IPS-11a (cell line): ENCODE results near the gene STK25.

Experiments
- H3K4me3 ChIP-seq: one replicate; pipeline ENCODE4 v1.5.1; 2013; ENCODE audit warnings: low read depth, low read length, control low read depth

The STK25 gene

GRCh38 chr2:241496003-241496707 is 12.2 kb downstream of the STK25 start:
- no peak overlapping the region for H3K4me3 ChIP-seq

DNA sequence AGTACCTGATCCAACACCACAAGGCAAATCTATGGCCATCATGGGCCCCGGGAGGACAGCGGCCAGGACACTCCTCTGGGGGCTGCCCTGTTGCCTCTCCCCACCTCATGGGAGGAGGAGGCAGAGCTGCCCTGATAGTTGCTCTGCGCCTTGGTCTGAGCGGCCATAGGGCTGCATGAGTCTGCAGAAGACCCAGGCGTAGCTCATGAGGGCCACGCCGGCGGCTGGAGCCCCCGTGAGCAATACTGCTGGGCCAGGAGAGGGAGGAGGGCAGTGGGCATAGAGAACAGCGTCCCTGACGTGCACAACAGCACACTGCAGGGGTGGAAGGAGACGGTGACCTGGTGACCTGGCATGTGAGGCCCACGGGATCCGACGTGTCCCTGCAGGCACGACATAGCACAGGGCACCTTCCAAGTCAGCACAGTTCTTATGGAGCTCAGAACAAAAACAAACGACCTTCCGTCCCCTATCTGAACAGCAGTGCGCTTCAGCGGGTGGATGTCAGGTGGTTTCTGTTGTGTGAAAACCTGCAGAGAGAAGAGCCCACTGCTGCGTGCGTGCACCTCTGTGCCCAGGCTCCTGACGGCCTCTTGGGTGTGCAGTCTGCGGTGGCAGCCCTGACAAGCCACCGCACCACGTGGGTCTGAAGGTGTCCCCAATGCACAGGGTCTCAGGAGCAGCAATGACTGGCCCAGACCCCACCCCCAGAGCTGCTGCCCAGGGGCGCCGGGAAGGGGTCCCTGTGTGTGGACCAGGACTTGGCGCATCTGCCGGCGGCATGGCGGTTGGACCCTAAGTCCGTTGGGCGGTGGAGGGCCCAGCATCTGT is 13.0 kb downstream of the STK25 start:
- H3K4me3 ChIP-seq: no peak overlapping the region

- no peak overlapping the region for H3K4me3 ChIP-seq
Observed at GRCh38 chr2:241494311-241494908, 14.0 kb downstream of the STK25 start.

- H3K4me3 ChIP-seq: no peak overlapping the region
Observed at GRCh38 chr2:241493092-241493491, 15.3 kb downstream of the STK25 start.

DNA sequence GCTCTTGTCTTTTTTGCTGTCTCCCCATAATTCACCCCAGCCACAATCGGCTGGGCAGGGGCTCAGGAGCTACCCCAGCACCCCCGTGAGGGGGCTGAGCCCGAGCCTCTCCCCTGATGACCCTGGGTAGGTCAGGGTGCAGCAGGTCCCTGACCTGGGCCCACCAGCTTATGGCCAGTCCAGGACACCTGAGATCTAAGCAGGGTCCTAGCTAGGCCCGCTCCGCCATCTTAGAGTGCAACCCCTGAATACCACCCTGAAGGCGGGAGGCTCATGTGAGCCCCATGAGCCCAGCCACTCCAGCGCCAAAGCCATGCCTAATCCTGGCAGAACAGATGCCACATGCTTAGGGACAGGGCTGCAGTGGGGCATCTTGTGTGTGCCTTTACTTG is 16.2 kb downstream of the STK25 start:
- no peak overlapping the region for H3K4me3 ChIP-seq

DNA sequence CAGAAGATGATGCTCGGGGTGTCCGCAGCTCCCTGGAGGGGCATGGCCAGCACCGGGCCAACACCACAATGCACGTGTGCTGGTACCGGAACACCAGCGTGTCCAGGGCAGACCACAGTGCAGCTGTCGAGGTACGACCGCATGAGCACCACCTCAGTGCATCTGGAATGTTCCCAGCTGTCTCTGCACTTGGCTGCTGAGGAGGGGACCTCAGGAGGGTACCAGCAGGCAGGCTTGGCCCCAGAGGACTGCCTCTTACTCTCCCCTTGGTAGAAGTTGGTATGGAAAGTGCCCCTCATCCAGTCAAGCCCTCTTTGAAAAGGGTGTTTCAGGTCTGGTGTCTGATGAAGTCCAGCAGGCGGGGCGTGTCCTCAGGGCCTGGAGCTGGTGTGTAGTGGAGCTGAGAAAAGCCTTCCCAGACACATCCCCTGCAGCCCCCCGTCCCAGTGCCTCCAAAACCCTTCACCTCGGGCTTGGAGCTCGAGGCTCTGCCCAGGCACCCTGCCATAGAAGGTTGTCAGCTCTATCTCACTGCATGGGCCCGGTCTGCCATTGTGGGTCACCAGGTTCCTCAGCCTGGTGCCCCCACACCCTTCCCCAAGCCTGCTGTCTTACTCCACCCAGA is 16.7 kb downstream of the STK25 start:
- H3K4me3 ChIP-seq: no peak overlapping the region

DNA sequence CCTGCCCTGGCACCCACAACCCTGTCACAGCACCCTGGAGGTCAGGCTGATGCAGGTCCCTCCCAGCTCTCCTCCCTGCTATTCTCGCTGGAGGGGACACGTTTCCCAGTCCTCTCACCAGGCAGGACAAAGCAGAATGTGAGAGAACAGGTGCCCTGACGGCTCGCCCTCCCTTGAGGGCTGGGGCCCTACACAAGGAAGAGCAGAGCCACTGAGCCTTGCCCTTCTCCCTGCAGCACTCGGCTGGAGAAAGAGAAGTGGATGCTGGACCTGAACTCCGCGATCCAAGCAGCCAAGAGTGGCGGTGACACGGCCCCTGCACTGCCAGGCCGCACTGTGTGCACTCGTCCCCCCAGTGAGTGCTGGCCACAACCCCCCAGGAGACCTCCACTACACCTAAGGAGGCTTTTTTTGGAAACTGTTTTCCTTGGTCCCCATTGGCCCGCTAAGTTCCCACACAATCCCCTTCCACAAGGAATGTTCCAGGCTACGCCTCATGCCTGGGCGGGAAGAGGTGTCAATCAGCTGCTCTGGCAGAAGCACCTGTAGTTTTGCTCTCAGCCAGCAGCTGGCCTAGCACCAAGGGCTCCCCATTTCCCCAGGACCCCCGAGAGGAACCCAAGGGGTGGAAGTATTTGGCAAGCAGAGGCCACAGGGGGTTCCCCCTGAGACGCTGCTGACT is 17.4 kb downstream of the STK25 start:
- H3K4me3 ChIP-seq: no peak overlapping the region

- H3K4me3 ChIP-seq: no peak overlapping the region
Observed at GRCh38 chr2:241489733-241490680, 18.4 kb downstream of the STK25 start.

- H3K4me3 ChIP-seq: no peak overlapping the region
Observed at GRCh38 chr2:241489088-241489487, 19.3 kb downstream of the STK25 start.

DNA sequence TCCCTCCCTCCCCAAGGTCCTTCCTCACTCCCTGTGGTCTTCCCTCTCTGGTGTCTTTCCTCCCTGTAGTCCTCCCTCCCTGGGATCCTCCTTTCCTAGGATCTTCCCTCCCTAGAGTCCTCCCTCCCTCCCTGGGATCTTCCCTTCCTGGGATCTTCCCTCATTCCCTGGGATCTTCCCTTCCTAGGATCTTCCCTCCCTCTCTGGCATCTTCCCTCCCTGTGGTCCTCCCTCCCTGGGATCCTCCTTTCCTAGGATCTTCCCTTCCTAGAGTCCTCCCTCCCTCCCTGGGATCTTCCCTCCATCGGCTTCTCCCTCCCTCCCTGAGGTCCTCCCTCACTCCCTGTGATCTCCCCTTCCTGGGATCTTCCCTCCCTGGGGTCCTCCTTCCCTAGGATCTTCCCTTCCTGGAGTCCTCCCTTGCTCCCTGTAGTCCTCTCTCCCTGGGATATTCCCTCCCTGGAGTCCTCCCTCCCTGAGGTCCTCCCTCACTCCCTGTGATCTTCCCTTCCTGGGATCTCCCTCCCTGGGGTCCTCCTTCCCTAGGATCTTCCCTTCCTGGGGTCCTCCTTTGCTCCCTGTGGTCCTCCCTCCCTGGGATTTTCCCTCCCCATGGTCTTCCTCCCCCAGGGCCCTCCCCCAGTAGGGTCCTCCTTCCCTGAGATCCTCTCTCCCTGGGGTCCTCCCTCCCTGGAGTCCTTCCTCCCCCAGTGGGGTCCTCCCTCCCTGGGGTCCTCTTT is 23.0 kb downstream of the STK25 start:
- H3K4me3 ChIP-seq: no peak overlapping the region

GRCh38 chr2:241483305-241483704 is 25.1 kb downstream of the STK25 start:
- H3K4me3 ChIP-seq: no peak overlapping the region

GRCh38 chr2:241482126-241482955 is 26.0 kb downstream of the STK25 start:
- no peak overlapping the region for H3K4me3 ChIP-seq

GRCh38 chr2:241481687-241482086 is 26.7 kb downstream of the STK25 start:
- no peak overlapping the region for H3K4me3 ChIP-seq

GRCh38 chr2:241479026-241479898 is 29.1 kb downstream of the STK25 start:
- no peak overlapping the region for H3K4me3 ChIP-seq

- no peak overlapping the region for H3K4me3 ChIP-seq
Observed at GRCh38 chr2:241478166-241478565, 30.2 kb downstream of the STK25 start.

DNA sequence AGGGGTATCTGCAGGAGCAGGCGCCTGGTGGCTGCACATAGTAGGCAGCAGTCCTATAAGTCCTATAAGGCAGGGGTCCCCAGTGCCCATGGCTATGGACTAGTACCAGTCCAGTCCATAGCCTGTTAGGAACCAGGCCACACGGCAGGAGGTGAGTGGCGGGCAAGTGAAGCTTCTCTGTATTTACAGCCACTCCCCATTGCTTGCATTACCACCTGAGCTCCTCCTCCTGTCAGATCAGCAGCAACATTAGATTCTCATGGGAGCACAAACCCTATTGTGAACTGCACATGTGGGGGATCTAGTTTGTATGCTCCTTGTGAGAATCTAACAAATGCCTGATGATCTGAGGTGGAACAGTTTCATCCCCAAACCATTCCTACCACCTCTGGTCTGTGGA is 33.1 kb downstream of the STK25 start:
- H3K4me3 ChIP-seq: no peak overlapping the region

GRCh38 chr2:241473399-241473798 is 35.0 kb downstream of the STK25 start:
- no peak overlapping the region for H3K4me3 ChIP-seq
